H9 (cell line): Measurements from ENCODE around the gene KCNA5. TPM values are rescaled to one million over a fixed set of nuclear protein-coding genes. Genes with fewer than 3 reads are reported as not detected.

Experiments
- DNase-seq: peaks from one replicate; pipeline ENCODE4 v3.0.0-alpha.2; 2017
- H2AFZ ChIP-seq: one replicate; pipeline ENCODE4 v1.6.1; 2013; ENCODE audit warnings: mild to moderate bottlenecking, low read length, control low read depth, moderate library complexity
- H2AK5ac ChIP-seq: 2 replicates; pipeline ENCODE4 v1.6.1; 2013; ENCODE audit warnings: low read length, control low read depth, mixed read lengths; ENCODE audit not compliant: insufficient read length
- H2BK120ac ChIP-seq: one replicate; pipeline ENCODE4 v1.6.1; 2013; ENCODE audit warnings: low read depth, mild to moderate bottlenecking, low read length, control low read depth, inconsistent platforms; ENCODE audit not compliant: poor library complexity, severe bottlenecking
- H2BK12ac ChIP-seq: 2 replicates; pipeline ENCODE4 v1.6.1; 2013; ENCODE audit warnings: low read length, control low read depth, mixed read lengths, low read depth; ENCODE audit not compliant: insufficient read length
- H2BK15ac ChIP-seq: 2 replicates; pipeline ENCODE4 v1.6.1; 2013; ENCODE audit warnings: low read depth, low read length, control low read depth
- H2BK20ac ChIP-seq: one replicate; pipeline ENCODE4 v1.6.1; 2013; ENCODE audit warnings: low read depth, mild to moderate bottlenecking, low read length, control low read depth, inconsistent platforms; ENCODE audit not compliant: poor library complexity, severe bottlenecking
- H2BK5ac ChIP-seq: 2 replicates; pipeline ENCODE4 v1.6.1; 2013; ENCODE audit warnings: low read length, control low read depth, mixed read lengths; ENCODE audit not compliant: insufficient read length
- H3K14ac ChIP-seq: 2 replicates; pipeline ENCODE4 v1.6.1; 2013; ENCODE audit warnings: low read length, control low read depth; ENCODE audit not compliant: insufficient read depth
- H3K18ac ChIP-seq: 2 replicates; pipeline ENCODE4 v1.6.1; 2013; ENCODE audit warnings: low read depth, mild to moderate bottlenecking, mixed read lengths, low read length, control low read depth; ENCODE audit not compliant: insufficient read length
- H3K23ac ChIP-seq: 2 replicates; pipeline ENCODE4 v1.6.1; 2013; ENCODE audit warnings: low read length, control low read depth, mixed read lengths, low read depth; ENCODE audit not compliant: insufficient read length
- H3K23me2 ChIP-seq: 2 replicates; pipeline ENCODE4 v1.6.1; 2013; ENCODE audit warnings: low read depth, mild to moderate bottlenecking, mixed read lengths, low read length, control low read depth; ENCODE audit not compliant: insufficient read length, poor library complexity, severe bottlenecking
- H3K27ac ChIP-seq: 2 replicates; pipeline ENCODE4 v1.5.1; 2013; ENCODE audit warnings: low read length, control low read depth, mixed read lengths, low read depth; ENCODE audit not compliant: insufficient read length
- H3K27me3 ChIP-seq: 2 replicates; pipeline ENCODE4 v1.6.1; 2013; ENCODE audit warnings: low read length, control low read depth, inconsistent platforms; ENCODE audit not compliant: insufficient read depth
- H3K4ac ChIP-seq: 2 replicates; pipeline ENCODE4 v1.6.1; 2013; ENCODE audit warnings: low read depth, mild to moderate bottlenecking, control low read depth, inconsistent platforms, low read length, moderate library complexity
- H3K4me1 ChIP-seq: 2 replicates; pipeline ENCODE4 v1.6.1; 2013; ENCODE audit warnings: low read length, control low read depth, inconsistent platforms; ENCODE audit not compliant: insufficient read depth
- H3K4me2 ChIP-seq: 2 replicates; pipeline ENCODE4 v1.6.1; 2013; ENCODE audit warnings: low read length, control low read depth, mixed read lengths; ENCODE audit not compliant: insufficient read length, insufficient read depth
- H3K56ac ChIP-seq: 2 replicates; pipeline ENCODE4 v1.6.1; 2013; ENCODE audit warnings: low read depth, mild to moderate bottlenecking, mixed read lengths, low read length, control low read depth; ENCODE audit not compliant: insufficient read length
- H3K79me1 ChIP-seq: 2 replicates; pipeline ENCODE4 v1.6.1; 2013; ENCODE audit warnings: low read depth, mild to moderate bottlenecking, moderate library complexity, low read length, control low read depth, inconsistent platforms; ENCODE audit not compliant: insufficient read depth, poor library complexity, severe bottlenecking
- H3K79me2 ChIP-seq: 2 replicates; pipeline ENCODE4 v1.6.1; 2013; ENCODE audit warnings: low read length, control low read depth, inconsistent platforms; ENCODE audit not compliant: insufficient read depth
- H3K9ac ChIP-seq: 2 replicates; pipeline ENCODE4 v1.6.1; 2013; ENCODE audit warnings: low read length, control low read depth, mixed read lengths; ENCODE audit not compliant: insufficient read length; ENCODE audit errors: extremely low read depth
- H3K9me3 ChIP-seq: one replicate; pipeline ENCODE4 v1.6.1; 2013; ENCODE audit warnings: low read depth, low read length, inconsistent platforms; ENCODE audit not compliant: control insufficient read depth
- H3T11ph ChIP-seq: one replicate; pipeline ENCODE4 v1.6.1; 2013; ENCODE audit warnings: mild to moderate bottlenecking, low read length, control low read depth, inconsistent platforms
- H4K20me1 ChIP-seq: one replicate; pipeline ENCODE4 v1.6.1; 2013; ENCODE audit not compliant: control insufficient read depth, insufficient read length, insufficient read depth
- H4K5ac ChIP-seq: 2 replicates; pipeline ENCODE4 v1.6.1; 2013; ENCODE audit warnings: low read depth, mild to moderate bottlenecking, mixed read lengths, low read length, control low read depth; ENCODE audit not compliant: insufficient read length
- H4K8ac ChIP-seq: replicated peaks from 2 replicates; pipeline ENCODE4 v1.6.1; 2013; ENCODE audit warnings: low read length, control low read depth, mixed read lengths, low read depth; ENCODE audit not compliant: insufficient read length
- H4K91ac ChIP-seq: 2 replicates; pipeline ENCODE4 v1.6.1; 2013; ENCODE audit warnings: low read depth, mild to moderate bottlenecking, moderate library complexity, mixed read lengths, low read length, control low read depth; ENCODE audit not compliant: insufficient read length
- H3K27ac Mint-ChIP-seq, 3 experiments: 2 replicates in 2 of 3; 3 replicates in 1 of 3; pipeline ENCODE4 v1.8.0; 2020 to 2021; ENCODE audit warnings: mixed read lengths in 3 of 3, mild to moderate bottlenecking in 1 of 3, moderate library complexity in 1 of 3
- H3K27me3 Mint-ChIP-seq: 2 replicates; pipeline ENCODE4 v1.8.0; 2021; ENCODE audit warnings: low read depth, mild to moderate bottlenecking, moderate library complexity, mixed read lengths
- H3K36me3 Mint-ChIP-seq, 3 experiments: 2 replicates in 2 of 3; 3 replicates in 1 of 3; pipeline ENCODE4 v1.8.0; 2020 to 2021; ENCODE audit warnings: low read depth in 3 of 3, mixed read lengths in 3 of 3; ENCODE audit not compliant: insufficient read depth in 1 of 3
- H3K4me1 Mint-ChIP-seq, 2 experiments: 2 replicates each; pipeline ENCODE4 v1.8.0; 2020; ENCODE audit warnings: mixed read lengths in 2 of 2
- H3K4me3 Mint-ChIP-seq, 2 experiments: 2 replicates in 1 of 2; 3 replicates in 1 of 2; pipeline ENCODE4 v1.8.0; 2020 to 2021; ENCODE audit warnings: mild to moderate bottlenecking in 2 of 2, mixed read lengths in 2 of 2, moderate library complexity in 1 of 2
- H3K9me3 Mint-ChIP-seq, 2 experiments: 2 replicates in 1 of 2; 3 replicates in 1 of 2; pipeline ENCODE4 v1.8.0; 2020; ENCODE audit warnings: mild to moderate bottlenecking in 2 of 2, mixed read lengths in 2 of 2, moderate library complexity in 1 of 2
- CTCF ChIP-seq: fragments of 200-600 bp; sonication (generic); conservative IDR thresholded peaks from 3 replicates; pipeline ENCODE4 v1.8.0; 2021; ENCODE audit warnings: antibody characterized with exemption, mild to moderate bottlenecking
- WGBS: extraction: QIAGEN DNeasy Blood & Tissue Kit; methylation state at CpG from one replicate; pipeline ENCODE4 v1.1.7; 2013; ENCODE audit warnings: missing lambda C conversion rate, low lambda C conversion rate, mixed read lengths; ENCODE audit not compliant: insufficient read length; ENCODE audit errors: extremely low coverage; 5-methylcytosine and 5-hydroxymethylcytosine counted together
- total RNA-seq: library from RNA; stranded (reverse); gene quantifications from 2 replicates; pipeline ENCODE4 v1.2.1, GENCODE V29; 2021

The KCNA5 gene
- total RNA-seq, 1 experiment from 2014 or later: 0.22 TPM

GRCh38 chr12:5068619-5069018 is 24.9 kb downstream of the KCNA5 start:
- no peak overlapping the region for H4K5ac ChIP-seq
- Mint-ChIP-seq H3K27ac (no peak overlapping the region), H3K9me3 (no peaks in the 10 kb centered on the region)

More at GRCh38 chr12:5068619-5069018, 24.9 kb downstream of the KCNA5 start:
- no peak for DNase-seq
- Histone ChIP-seq H3K4me2 (no peak overlapping the region), H3K18ac (no peak overlapping the region), H2AFZ (no peak overlapping the region), H2BK120ac (no peak overlapping the region), H2BK20ac (no peak overlapping the region), H3K9me3 (no peaks in the 10 kb centered on the region), H3K14ac (no peak overlapping the region), H3K23me2 (no peaks in the 10 kb centered on the region), H2BK5ac (no peak overlapping the region), H2BK12ac (no peak overlapping the region), H3K56ac (no peak overlapping the region), H3K79me1 (no peaks in the 10 kb centered on the region), H4K91ac (no peak overlapping the region), H3K4me1 (no peaks in the 10 kb centered on the region), H3K4ac (no peak overlapping the region), H3K27ac (no peak overlapping the region), H3K27me3 (no peaks in the 10 kb centered on the region), H3K23ac (no peak overlapping the region), H3K79me2 (no peaks in the 10 kb centered on the region), H3K9ac (no peak overlapping the region), H2BK15ac (no peak overlapping the region), H4K8ac (no peak overlapping the region), H3T11ph (no peak overlapping the region), H2AK5ac (no peak overlapping the region), H4K20me1 (no peaks in the 10 kb centered on the region)
- no CpG with 5 or more reads among the region's 1 CpG for WGBS
- H3K4me1 Mint-ChIP-seq: peaks cover 16 to 31% of the 10 kb centered on the region in 2 experiments
- H3K36me3 Mint-ChIP-seq: no peaks in the 10 kb centered on the region
- peaks cover 12% of the 10 kb centered on the region for H3K27me3 Mint-ChIP-seq
- no peak overlapping the region for H3K4me3 Mint-ChIP-seq
- no peak for TF ChIP-seq CTCF
